ENCODE measurements around the gene NIPAL4.
A peak's percentile ranks its signal among the peaks of the same experiment; 100 is the strongest.
"Not testable (repeated sequence)": the region's sequence is repeated elsewhere in the genome, so short reads cannot be mapped to it uniquely, and the experiment has no call there.

Gene NIPAL4

GRCh38 chr5:157478726-157479125 is 18.7 kb downstream of the NIPAL4 start:
- H3K4me3 ChIP-seq (replicated peaks; ENCODE audit: low read depth, low read length) = no peak overlapping the region
- no peak for DNase-seq (ENCODE audit: low read depth)
- TF ChIP-seq, protein P1, sequence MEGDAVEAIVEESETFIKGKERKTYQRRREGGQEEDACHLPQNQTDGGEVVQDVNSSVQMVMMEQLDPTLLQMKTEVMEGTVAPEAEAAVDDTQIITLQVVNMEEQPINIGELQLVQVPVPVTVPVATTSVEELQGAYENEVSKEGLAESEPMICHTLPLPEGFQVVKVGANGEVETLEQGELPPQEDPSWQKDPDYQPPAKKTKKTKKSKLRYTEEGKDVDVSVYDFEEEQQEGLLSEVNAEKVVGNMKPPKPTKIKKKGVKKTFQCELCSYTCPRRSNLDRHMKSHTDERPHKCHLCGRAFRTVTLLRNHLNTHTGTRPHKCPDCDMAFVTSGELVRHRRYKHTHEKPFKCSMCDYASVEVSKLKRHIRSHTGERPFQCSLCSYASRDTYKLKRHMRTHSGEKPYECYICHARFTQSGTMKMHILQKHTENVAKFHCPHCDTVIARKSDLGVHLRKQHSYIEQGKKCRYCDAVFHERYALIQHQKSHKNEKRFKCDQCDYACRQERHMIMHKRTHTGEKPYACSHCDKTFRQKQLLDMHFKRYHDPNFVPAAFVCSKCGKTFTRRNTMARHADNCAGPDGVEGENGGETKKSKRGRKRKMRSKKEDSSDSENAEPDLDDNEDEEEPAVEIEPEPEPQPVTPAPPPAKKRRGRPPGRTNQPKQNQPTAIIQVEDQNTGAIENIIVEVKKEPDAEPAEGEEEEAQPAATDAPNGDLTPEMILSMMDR (IDR thresholded peaks at IDR 0.05; ENCODE audit: low read length, missing control alignments) = no peak

GRCh38 chr5:157479166-157479565 is 19.2 kb downstream of the NIPAL4 start:
- TF ChIP-seq, protein P1 (IDR thresholded peaks at IDR 0.05; ENCODE audit: low read length, missing control alignments) = no peak

DNA sequence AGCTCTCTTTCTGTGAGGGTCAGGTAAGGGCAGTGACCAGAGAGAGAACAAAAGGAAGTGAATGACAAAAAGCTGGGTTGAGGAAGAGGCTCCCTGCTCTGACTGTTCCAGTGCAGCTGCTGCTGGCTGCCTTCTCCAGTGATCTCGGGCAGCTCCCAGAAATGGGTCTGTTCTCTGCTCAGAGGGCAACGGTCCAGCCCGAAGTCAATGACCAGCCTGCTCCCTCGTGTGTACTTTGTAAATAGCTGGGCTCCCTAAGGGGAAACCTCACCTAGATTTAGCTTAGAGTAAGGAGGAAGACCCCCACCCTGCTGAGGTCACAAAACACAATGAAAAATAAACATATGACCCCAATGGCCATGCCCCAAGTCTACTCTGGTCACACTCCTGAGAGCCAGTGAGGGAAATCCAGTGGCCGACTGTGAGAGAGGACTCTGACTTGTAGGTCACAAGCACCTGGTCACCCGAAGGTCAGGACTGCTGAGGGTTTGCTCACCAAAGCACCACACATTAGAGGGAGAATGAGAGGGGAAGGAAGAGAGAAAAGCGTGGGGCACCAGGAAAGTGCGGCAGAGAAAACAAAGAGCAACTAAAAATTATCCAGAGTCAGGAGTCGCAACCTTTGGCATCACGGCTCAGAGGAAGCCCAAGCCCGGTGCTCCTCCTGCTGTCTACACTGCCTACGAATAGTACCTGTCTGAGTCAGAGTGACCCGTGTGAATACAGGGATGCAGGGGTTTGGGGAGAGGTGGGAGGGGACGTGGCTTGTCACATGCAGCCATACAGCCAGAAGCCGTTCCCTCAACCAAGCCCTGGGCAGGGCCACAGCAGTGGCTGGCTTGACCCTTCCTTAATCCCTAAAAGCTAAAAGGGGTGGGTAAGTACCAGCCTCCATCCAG is 19.8 kb downstream of the NIPAL4 start:
- no peak for DNase-seq (ENCODE audit: low read depth)
- TF ChIP-seq, protein P1 (IDR thresholded peaks at IDR 0.05; ENCODE audit: low read length, missing control alignments) = no peak
- H3K4me3 ChIP-seq (replicated peaks; ENCODE audit: low read depth, low read length) = no peak overlapping the region

More at GRCh38 chr5:157479166-157479565, 19.2 kb downstream of the NIPAL4 start:
- DNase-seq (ENCODE audit: low read depth) = peak; percentile 5
- no peak overlapping the region for H3K4me3 ChIP-seq (replicated peaks; ENCODE audit: low read depth, low read length)

DNA sequence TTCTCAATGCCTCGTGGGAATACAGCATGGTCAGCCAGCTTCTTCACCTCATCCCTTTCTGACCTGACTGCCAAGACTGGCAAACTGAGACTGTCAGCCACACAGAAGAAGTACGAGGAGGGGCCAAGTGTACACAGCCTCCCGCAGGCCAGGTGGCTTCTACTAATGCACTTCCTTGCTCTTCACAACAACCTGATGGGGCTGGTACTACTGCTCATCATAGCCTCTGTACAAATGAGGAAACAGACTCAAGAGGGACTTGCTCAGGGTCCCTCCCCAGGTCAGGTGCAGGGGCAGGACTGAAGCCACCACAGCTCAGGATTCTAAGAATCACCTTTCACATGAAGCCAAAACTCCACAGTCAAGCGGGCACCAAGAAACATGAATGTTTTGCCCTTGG is 21.3 kb downstream of the NIPAL4 start:
- no peak overlapping the region for H3K4me3 ChIP-seq (replicated peaks; ENCODE audit: low read depth, low read length)
- no peak for DNase-seq (ENCODE audit: low read depth)
- TF ChIP-seq, protein P1 (IDR thresholded peaks at IDR 0.05; ENCODE audit: low read length, missing control alignments) = no peak

DNA sequence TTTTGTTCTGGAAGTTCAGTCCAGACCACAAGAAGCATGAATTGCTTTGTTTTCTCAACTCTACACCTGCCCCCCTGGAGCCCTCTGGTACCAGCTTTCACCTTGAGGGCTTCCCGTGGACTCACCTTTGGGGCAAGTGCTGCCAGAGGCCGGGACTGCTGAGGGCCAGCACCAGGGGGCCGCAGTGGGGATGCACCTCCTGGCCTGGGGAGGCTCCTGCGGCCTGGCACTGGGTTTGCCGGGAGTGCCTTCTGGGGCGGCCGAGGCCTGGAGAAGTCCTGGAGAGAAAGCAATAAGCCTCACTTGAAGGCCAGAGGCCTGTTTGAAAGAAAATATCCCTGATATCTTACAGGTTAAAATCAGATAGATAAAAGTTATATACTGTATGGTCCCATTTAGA is 21.7 kb downstream of the NIPAL4 start:
- no peak for DNase-seq (ENCODE audit: low read depth)
- H3K4me3 ChIP-seq (replicated peaks; ENCODE audit: low read depth, low read length) = no peak overlapping the region
- TF ChIP-seq, protein P1 (IDR thresholded peaks at IDR 0.05; ENCODE audit: low read length, missing control alignments) = no peak

GRCh38 chr5:157482702-157483101 is 22.7 kb downstream of the NIPAL4 start:
- DNase-seq (ENCODE audit: low read depth); H3K4me3 ChIP-seq (replicated peaks; ENCODE audit: low read depth, low read length): not testable (repeated sequence)

GRCh38 chr5:157484768-157485167 is 24.8 kb downstream of the NIPAL4 start:
- H3K4me3 ChIP-seq (replicated peaks; ENCODE audit: low read depth, low read length) = no peak overlapping the region
- DNase-seq (ENCODE audit: low read depth) = peak; percentile 45
- TF ChIP-seq, protein P1 (IDR thresholded peaks at IDR 0.05; ENCODE audit: low read length, missing control alignments) = no peak
